Middle frontal gyrus (tissue), 1 donor: Measurements from ENCODE around the gene COLEC12.
A peak's percentile ranks its signal among the peaks of the same experiment; 100 is the strongest.

Source experiments
- DNase-seq: peaks from one replicate; pipeline ENCODE4 v3.0.0-alpha.2; 2015; ENCODE audit warnings: low spot score; ENCODE audit errors: extremely low spot score

Gene COLEC12

GRCh38 chr18:390741-391478, 109.6 kb downstream of the COLEC12 start:
- DNase-seq, result no peak

- no peak for DNase-seq
These were observed 110.7 kb downstream of the COLEC12 start for GRCh38 chr18:389658-390357.

- no peak for DNase-seq
These were observed 112.3 kb downstream of the COLEC12 start for GRCh38 chr18:388200-388599.

- DNase-seq, result no peak
These were observed 113.5 kb downstream of the COLEC12 start for GRCh38 chr18:386994-387393.

GRCh38 chr18:384897-385296, 115.6 kb downstream of the COLEC12 start:
- no peak for DNase-seq

- DNase-seq, result no peak
These were observed 117.4 kb downstream of the COLEC12 start for GRCh38 chr18:383135-383534.

- no peak for DNase-seq
These were observed 118.0 kb downstream of the COLEC12 start for GRCh38 chr18:382423-382984.

- no peak for DNase-seq
These were observed 120.7 kb downstream of the COLEC12 start for GRCh38 chr18:379681-380330.

- DNase-seq, result peak; percentile 31
These were observed 122.4 kb downstream of the COLEC12 start for GRCh38 chr18:378079-378478.

GRCh38 chr18:377088-377487, 123.4 kb downstream of the COLEC12 start:
- DNase-seq, result no peak

- no peak for DNase-seq
These were observed 124.2 kb downstream of the COLEC12 start for GRCh38 chr18:376311-376710.

- DNase-seq, result no peak
These were observed 125.8 kb downstream of the COLEC12 start for GRCh38 chr18:374721-375168.

- DNase-seq, result no peak
These were observed 126.7 kb downstream of the COLEC12 start for GRCh38 chr18:373780-374179.

GRCh38 chr18:371609-371982, 128.9 kb downstream of the COLEC12 start:
- no peak for DNase-seq

GRCh38 chr18:370751-371608, 129.5 kb downstream of the COLEC12 start:
- no peak for DNase-seq

- no peak for DNase-seq
These were observed 131.1 kb downstream of the COLEC12 start for GRCh38 chr18:369224-370015.

GRCh38 chr18:366466-367061, 133.9 kb downstream of the COLEC12 start:
- no peak for DNase-seq

GRCh38 chr18:365651-366050, 134.8 kb downstream of the COLEC12 start:
- no peak for DNase-seq

- no peak for DNase-seq
These were observed 136.2 kb downstream of the COLEC12 start for GRCh38 chr18:364256-364826.
